GM12892 (cell line): ENCODE measurements around the gene DENND4C.
"Not testable (repeated sequence)": the region's sequence is repeated elsewhere in the genome, so short reads cannot be mapped to it uniquely, and the experiment has no call there.

Source experiments
- DNase-seq: peaks from one replicate; pipeline ENCODE4 v3.0.0; 2011; ENCODE audit not compliant: insufficient read length
- FAIRE-seq: peaks from 2 replicates; lab custom pipeline; 2011; peaks lifted over from hg19 to GRCh38; lab: Jason Lieb, UNC
- POLR2A ChIP-seq: IDR thresholded peaks from 2 replicates; pipeline ENCODE4 v1.6.1; 2011; ENCODE audit warnings: low read depth, low read length, control low read depth
- POLR2AphosphoS5 ChIP-seq: IDR thresholded peaks from 2 replicates; pipeline ENCODE4 v1.6.1; 2011; ENCODE audit warnings: low read depth, low read length, control low read depth
- TAF1 ChIP-seq: IDR thresholded peaks from 2 replicates; pipeline ENCODE4 v1.6.1; 2011; ENCODE audit warnings: low read depth, mild to moderate bottlenecking, control low read depth, low read length, borderline replicate concordance

DENND4C gene

GRCh38 chr9:19409401-19410194 lies 179.1 kb downstream of the DENND4C start:
- DNase-seq (peak; percentile 31), FAIRE-seq (no peak)
- TF ChIP-seq POLR2A = no peak
- no peak for TF ChIP-seq TAF1
- no peak for TF ChIP-seq POLR2AphosphoS5

- DNase-seq = no peak
- no peak for TF ChIP-seq POLR2AphosphoS5
- no peak for TF ChIP-seq TAF1
- no peak for TF ChIP-seq POLR2A
- no peak for FAIRE-seq
Measured at GRCh38 chr9:19410195-19410503, 179.7 kb downstream of the DENND4C start.

- TF ChIP-seq POLR2A (no peak), POLR2AphosphoS5 (no peak), TAF1 (no peak)
- no peak for DNase-seq
- no peak for FAIRE-seq
Measured at GRCh38 chr9:19410594-19410993, 180.1 kb downstream of the DENND4C start.

- TF ChIP-seq POLR2AphosphoS5 (no peak), TAF1 (no peak), POLR2A (no peak)
- FAIRE-seq (no peak), DNase-seq (no peak)
Measured at GRCh38 chr9:19411316-19411715, 180.8 kb downstream of the DENND4C start.

GRCh38 chr9:19413456-19413855 lies 183.0 kb downstream of the DENND4C start:
- DNase-seq, FAIRE-seq: not testable (repeated sequence)

- TF ChIP-seq TAF1 = no peak
- no peak for TF ChIP-seq POLR2AphosphoS5
- no peak for TF ChIP-seq POLR2A
- DNase-seq (no peak), FAIRE-seq (no peak)
Measured at GRCh38 chr9:19416143-19416542, 185.7 kb downstream of the DENND4C start.

GRCh38 chr9:19420877-19421276 lies 190.4 kb downstream of the DENND4C start:
- FAIRE-seq (peak; percentile 50), DNase-seq (no peak)
- TF ChIP-seq TAF1 = no peak
- no peak for TF ChIP-seq POLR2AphosphoS5
- TF ChIP-seq POLR2A = no peak
